Stomach smooth muscle (tissue), 2 donors: ENCODE results near the gene REM1.
A peak's percentile ranks its signal among the peaks of the same experiment; 100 is the strongest.
"Not testable (repeated sequence)": the region's sequence is repeated elsewhere in the genome, so short reads cannot be mapped to it uniquely, and the experiment has no call there.

Experiments
- H3K27ac ChIP-seq: one replicate; pipeline ENCODE4 v1.7.0; 2013; ENCODE audit warnings: mild to moderate bottlenecking, low read length, inconsistent platforms
- H3K27me3 ChIP-seq, 2 donors: one replicate each; pipeline ENCODE4 v1.7.0; 2013; ENCODE audit warnings: low read length in 2 of 2; ENCODE audit not compliant: insufficient read depth in 2 of 2, control insufficient read depth in 1 of 2
- H3K36me3 ChIP-seq, 2 donors: one replicate each; pipeline ENCODE4 v1.7.0; 2013; ENCODE audit warnings: low read length in 2 of 2; ENCODE audit not compliant: control insufficient read depth in 2 of 2, insufficient read depth in 2 of 2
- H3K4me1 ChIP-seq: one replicate; pipeline ENCODE4 v1.7.0; 2013; ENCODE audit warnings: low read length; ENCODE audit not compliant: control insufficient read depth, insufficient read depth
- H3K4me3 ChIP-seq, 2 donors: one replicate each; pipeline ENCODE4 v1.7.0; 2013; ENCODE audit warnings: low read length in 2 of 2
- H3K9ac ChIP-seq, 2 donors: one replicate each; pipeline ENCODE4 v1.7.0; 2013; ENCODE audit warnings: low read length in 2 of 2, mild to moderate bottlenecking in 1 of 2
- H3K9me3 ChIP-seq, 2 donors: one replicate each; pipeline ENCODE4 v1.7.0; 2013; ENCODE audit warnings: low read length in 2 of 2; ENCODE audit not compliant: control insufficient read depth in 2 of 2
- donor health status: healthy.
- donor health status: Pancreatic carcinoma.

REM1 gene

DNA sequence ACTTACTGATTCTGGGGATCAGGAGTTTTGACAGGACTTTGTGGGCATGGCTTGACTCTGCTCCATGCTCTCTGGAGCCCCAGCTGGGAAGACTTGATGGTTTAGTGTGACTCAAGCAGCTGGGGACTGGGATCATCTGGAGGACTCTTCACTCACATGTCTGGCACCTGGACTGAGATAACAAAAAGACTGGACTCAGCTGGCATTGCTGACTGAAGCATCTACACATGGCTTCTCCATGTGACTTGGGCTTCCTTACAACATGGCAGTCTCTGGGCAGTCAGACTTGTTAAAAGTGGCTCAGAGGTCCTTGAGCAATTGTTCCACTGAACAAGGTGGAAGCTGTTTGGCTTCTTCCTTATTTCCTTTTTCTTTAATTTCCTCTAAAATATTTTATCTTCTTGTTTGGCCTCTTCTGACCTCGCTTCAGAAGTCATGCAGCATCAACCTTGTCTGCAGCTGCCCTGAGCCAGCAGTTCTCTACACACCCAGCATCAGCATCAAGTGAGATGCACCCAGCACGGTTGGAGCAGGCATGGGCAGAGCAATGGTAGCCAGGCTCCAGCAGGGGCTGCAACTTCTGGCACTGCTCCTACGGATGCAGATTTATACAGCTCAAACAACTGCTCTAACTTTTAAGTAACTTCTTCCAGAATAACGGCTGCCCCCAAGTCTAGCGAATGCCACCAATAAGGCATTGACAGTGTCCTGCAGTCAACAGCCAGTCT lies 33.6 kb downstream of the REM1 start:
- H3K27me3 ChIP-seq = peaks cover 0 to 3% of the 10 kb centered on the region in 2 donors
- no peaks in the 10 kb centered on the region for H3K4me1 ChIP-seq
- no peak overlapping the region for H3K4me3 ChIP-seq
- H3K9ac ChIP-seq = no peak overlapping the region
- no peaks in the 10 kb centered on the region for H3K36me3 ChIP-seq
- H3K27ac ChIP-seq = no peak overlapping the region
- H3K9me3 ChIP-seq = no peaks in the 10 kb centered on the region

DNA sequence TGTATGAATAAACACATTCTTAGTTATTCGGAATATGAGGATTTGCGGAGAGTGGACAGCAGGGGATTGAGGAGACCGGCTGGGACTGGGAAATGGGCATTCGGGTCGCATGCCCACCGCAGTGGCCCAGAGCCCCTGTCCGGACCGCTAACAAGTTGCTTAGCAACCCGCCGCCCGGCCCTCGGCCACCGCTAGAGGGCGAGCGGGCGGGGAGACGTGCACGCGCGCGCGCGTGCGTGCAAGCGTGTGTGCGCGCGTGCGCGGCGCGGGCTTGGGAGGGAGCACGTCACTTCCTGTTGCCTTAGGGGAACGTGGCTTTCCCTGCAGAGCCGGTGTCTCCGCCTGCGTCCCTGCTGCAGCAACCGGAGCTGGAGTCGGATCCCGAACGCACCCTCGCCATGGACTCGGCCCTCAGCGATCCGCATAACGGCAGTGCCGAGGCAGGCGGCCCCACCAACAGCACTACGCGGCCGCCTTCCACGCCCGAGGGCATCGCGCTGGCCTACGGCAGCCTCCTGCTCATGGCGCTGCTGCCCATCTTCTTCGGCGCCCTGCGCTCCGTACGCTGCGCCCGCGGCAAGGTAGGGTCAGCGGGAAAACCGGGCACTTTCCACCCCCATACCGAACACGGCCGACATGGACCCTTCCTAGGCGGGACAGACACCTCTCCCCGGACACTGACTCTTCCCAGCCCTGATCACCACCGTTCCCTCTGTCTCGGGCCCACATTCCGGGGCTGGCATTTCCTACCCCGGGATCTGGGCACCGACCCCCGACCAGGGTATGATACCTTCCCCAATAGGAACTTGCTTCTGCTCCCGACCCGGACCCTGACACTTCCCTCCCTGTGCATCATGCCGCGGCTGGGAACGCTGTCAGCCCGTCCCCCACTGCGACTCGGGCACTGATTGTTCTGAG lies 39.3 kb downstream of the REM1 start, which contains the start of gene HM13:
Gene HM13, plus strand, starts transcription at position 289 of the 918 bp plus-strand sequence. Its CDS starts 110 bp downstream, at position 399.
- H3K36me3 ChIP-seq = peaks cover 0 to 6% of the 10 kb centered on the region in 2 donors
- H3K9me3 ChIP-seq = no peaks in the 10 kb centered on the region
- H3K4me1 ChIP-seq = peaks cover 29% of the 10 kb centered on the region
- H3K9ac ChIP-seq = peak within 1 kb of the TSS; percentile 89
- H3K27ac ChIP-seq = peak within 1 kb of the TSS; percentile 41
- H3K4me3 ChIP-seq = peak within 1 kb of the TSS; percentile 98 to 99
- H3K27me3 ChIP-seq = no peaks in the 10 kb centered on the region

DNA sequence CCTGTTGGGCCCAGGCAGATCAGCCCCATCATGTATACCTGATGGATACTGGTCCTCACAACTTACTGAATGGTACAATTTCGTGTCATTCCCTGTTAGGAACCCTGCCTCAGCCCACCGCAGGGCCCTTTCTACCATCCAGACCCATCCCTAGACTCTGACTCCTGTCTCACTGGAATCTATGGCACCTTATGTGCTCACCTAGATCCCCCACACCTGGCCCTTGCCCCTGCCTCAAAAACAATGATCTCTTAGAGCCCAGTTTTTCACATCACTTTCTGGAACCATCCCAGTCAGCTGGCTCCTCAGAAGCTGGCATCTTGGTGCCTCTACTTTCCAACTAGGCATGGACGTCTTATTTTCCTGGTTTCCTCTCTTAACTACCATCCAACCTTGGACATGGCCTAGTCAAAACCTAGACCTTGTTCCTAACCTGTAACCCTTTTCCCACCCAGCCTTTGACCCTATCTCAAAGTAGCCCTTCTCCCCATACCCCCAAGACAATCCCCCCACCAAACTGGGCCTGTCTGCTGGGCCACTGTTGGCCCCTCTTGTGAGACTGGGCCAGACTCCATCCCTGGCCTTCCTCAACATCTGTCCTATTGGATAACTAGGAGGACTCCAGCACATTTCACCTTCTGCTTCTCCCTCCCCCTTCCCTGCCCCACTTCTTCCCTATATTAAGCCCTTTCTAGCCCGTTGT lies 40.1 kb downstream of the REM1 start:
- peaks cover 0 to 6% of the 10 kb centered on the region in 2 donors for H3K36me3 ChIP-seq
- H3K27ac ChIP-seq = peak overlapping the region; percentile 41
- peaks cover 29% of the 10 kb centered on the region for H3K4me1 ChIP-seq
- H3K9me3 ChIP-seq = no peaks in the 10 kb centered on the region
- peak overlapping the region; percentile 98 to 99 for H3K4me3 ChIP-seq
- no peaks in the 10 kb centered on the region for H3K27me3 ChIP-seq
- peak overlapping the region; percentile 89 for H3K9ac ChIP-seq

DNA sequence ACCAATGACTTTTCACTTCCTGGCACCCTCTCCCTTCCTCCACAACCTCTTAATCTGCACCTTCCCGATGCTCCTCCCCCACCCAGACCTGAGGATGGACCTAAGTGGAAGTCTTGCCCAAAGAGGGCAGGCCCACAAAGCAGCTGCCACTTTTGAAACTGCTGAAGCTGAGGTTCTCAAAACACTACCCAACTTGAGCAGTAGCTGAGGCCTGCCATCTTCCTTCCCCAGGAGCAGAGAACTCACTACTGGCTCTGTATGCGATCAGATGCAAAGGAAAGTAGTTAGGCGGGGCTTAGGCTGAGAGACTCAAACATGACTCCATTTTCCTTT lies 40.7 kb downstream of the REM1 start:
- H3K36me3 ChIP-seq = peaks cover 2 to 6% of the 10 kb centered on the region in 2 donors
- H3K4me1 ChIP-seq = peaks cover 29% of the 10 kb centered on the region
- no peak overlapping the region for H3K27ac ChIP-seq
- H3K27me3 ChIP-seq = no peaks in the 10 kb centered on the region
- H3K4me3 ChIP-seq = peak overlapping the region; percentile 98 to 99
- peak overlapping the region; percentile 89 for H3K9ac ChIP-seq
- H3K9me3 ChIP-seq = no peaks in the 10 kb centered on the region

DNA sequence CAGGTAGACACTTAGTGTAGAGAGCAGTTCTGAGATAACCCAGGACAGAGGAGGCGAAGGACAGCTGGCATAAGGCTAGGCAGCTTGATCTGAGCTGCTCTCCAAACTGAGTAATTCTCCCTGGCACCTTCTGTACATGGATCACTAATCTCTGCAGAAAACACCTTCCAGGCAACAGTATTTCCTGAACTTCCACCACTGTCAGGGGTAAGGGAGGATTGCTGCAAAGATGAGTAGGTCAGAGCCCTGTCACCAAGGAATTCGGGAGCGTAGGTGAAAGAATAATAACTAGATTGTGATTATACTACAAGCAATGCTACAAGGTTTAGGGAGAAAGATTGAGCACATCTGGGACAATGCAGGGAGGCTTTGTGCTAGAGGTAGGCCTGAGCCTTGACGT lies 41.1 kb downstream of the REM1 start:
- H3K9ac ChIP-seq = peak overlapping the region in 1 of 2 donors; percentile 89
- H3K27me3 ChIP-seq = no peaks in the 10 kb centered on the region
- peaks cover 29% of the 10 kb centered on the region for H3K4me1 ChIP-seq
- peaks cover 3 to 6% of the 10 kb centered on the region in 2 donors for H3K36me3 ChIP-seq
- H3K9me3 ChIP-seq = no peaks in the 10 kb centered on the region
- H3K4me3 ChIP-seq = peak overlapping the region in 1 of 2 donors; percentile 98
- H3K27ac ChIP-seq = no peak overlapping the region

DNA sequence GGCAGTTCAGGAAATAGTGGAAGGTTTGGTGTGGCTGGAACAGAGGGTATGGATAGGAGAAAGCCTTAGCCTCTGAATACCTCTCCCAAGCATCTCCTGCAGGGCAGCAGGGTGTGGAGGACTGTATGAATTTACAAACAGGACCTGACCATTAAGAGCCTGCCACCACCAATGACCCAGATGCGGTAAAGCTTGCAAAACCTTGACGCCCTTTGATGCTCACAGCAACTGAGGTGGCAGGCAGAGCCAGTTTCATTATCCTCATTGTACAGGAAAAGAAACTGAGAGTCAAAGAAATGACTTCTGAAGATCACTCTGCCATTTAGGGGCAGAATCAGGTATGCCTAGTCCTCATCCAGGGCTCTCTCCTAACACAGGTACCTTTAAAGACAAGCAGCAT lies 41.6 kb downstream of the REM1 start:
- Histone ChIP-seq H3K27me3 (no peaks in the 10 kb centered on the region), H3K36me3 (peaks cover 3 to 6% of the 10 kb centered on the region in 2 donors), H3K9ac (peak overlapping the region in 1 of 2 donors; percentile 89), H3K27ac (no peak overlapping the region), H3K4me1 (peaks cover 29% of the 10 kb centered on the region), H3K9me3 (no peaks in the 10 kb centered on the region), H3K4me3 (peak overlapping the region in 1 of 2 donors; percentile 98)

DNA sequence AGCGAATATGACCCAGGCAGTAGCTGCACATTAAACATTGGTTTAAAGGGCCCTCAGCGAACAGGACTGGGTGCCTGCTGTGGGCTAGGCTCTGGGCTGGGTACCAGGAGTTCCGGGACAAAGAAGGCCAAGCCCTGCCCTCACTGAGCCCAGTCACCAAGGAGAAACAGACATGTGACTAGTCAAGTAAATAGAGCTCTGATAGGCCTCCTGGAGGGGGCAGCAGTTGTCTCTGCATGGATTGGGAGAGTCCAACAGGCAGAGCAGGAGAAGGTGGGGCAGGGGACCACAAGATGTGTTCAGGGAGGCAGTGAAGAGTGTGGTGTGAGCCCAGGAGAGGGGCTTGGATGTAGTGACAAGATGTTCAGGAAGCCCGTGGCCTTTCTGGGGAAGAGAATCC lies 42.3 kb downstream of the REM1 start:
- Histone ChIP-seq H3K9ac (peak overlapping the region in 1 of 2 donors; percentile 42), H3K36me3 (peaks cover 3 to 6% of the 10 kb centered on the region in 2 donors), H3K27me3 (no peaks in the 10 kb centered on the region), H3K4me1 (peaks cover 29% of the 10 kb centered on the region), H3K9me3 (no peaks in the 10 kb centered on the region), H3K4me3 (peak overlapping the region in 1 of 2 donors; percentile 29), H3K27ac (no peak overlapping the region)

DNA sequence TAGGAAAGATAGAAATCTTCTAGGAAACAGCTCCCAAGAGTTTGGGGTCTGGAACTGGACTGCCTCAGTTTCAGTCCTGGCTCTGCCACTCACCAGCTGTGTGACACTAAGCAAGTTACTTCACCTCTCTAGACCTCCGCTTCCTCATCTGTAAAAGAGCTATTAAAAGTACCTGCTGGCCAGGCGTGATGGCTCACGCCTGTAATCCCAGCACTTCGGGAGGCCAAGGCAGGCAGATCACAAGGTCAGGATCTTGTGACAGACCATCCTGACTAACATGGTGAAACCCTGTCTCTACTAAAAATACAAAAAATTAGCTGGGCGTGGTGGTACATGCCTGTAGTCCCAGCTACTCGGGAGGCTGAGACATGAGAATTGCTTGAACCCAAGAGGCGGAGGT lies 46.2 kb downstream of the REM1 start:
- peaks cover 14% of the 10 kb centered on the region for H3K4me1 ChIP-seq
- H3K36me3 ChIP-seq, H3K9ac ChIP-seq, H3K27ac ChIP-seq, H3K27me3 ChIP-seq, H3K9me3 ChIP-seq, H3K4me3 ChIP-seq: not testable (repeated sequence)

DNA sequence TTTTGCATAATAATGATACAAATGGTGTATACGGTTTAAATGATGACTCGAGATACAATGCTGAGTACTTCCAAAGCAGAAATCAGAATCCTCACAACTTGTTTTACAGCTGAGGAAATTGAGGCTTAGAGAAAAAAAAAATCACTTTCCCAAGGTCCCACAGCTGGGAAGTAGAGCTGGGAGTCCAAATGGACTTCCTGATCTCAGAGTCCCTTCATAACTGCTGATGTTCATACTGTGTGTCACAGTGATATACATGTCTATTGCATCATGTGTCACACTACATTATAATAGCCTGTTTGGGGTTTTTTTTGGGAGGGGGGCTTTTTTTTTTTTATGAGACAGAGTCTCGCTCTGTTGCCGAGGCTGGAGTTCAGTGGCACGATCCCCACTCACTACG lies 47.6 kb downstream of the REM1 start:
- Histone ChIP-seq H3K36me3 (peaks cover 8 to 9% of the 10 kb centered on the region in 2 donors), H3K27me3 (no peaks in the 10 kb centered on the region), H3K9ac (no peak overlapping the region), H3K4me1 (no peaks in the 10 kb centered on the region), H3K4me3 (no peak overlapping the region), H3K27ac (no peak overlapping the region), H3K9me3 (no peaks in the 10 kb centered on the region)
